OCI-LY1 (cell line): ENCODE results near the gene DDR1.

ENCODE experiments used
- CTCF ChIP-seq: fragments of 200-600 bp; sonication (generic), shearing (Covaris generic); IDR thresholded peaks from 2 replicates; pipeline ENCODE4 v1.5.1; 2017; ENCODE audit warnings: mild to moderate bottlenecking, antibody characterized with exemption, low read length, moderate library complexity, mixed read lengths
- EZH2 ChIP-seq: fragments of 200-600 bp; sonication (generic), shearing (Covaris generic); IDR thresholded peaks from 2 replicates; pipeline ENCODE4 v1.8.0; 2017; ENCODE audit warnings: borderline replicate concordance, mixed run types, mild to moderate bottlenecking, antibody characterized with exemption, low read length, moderate library complexity, mixed read lengths

DNA sequence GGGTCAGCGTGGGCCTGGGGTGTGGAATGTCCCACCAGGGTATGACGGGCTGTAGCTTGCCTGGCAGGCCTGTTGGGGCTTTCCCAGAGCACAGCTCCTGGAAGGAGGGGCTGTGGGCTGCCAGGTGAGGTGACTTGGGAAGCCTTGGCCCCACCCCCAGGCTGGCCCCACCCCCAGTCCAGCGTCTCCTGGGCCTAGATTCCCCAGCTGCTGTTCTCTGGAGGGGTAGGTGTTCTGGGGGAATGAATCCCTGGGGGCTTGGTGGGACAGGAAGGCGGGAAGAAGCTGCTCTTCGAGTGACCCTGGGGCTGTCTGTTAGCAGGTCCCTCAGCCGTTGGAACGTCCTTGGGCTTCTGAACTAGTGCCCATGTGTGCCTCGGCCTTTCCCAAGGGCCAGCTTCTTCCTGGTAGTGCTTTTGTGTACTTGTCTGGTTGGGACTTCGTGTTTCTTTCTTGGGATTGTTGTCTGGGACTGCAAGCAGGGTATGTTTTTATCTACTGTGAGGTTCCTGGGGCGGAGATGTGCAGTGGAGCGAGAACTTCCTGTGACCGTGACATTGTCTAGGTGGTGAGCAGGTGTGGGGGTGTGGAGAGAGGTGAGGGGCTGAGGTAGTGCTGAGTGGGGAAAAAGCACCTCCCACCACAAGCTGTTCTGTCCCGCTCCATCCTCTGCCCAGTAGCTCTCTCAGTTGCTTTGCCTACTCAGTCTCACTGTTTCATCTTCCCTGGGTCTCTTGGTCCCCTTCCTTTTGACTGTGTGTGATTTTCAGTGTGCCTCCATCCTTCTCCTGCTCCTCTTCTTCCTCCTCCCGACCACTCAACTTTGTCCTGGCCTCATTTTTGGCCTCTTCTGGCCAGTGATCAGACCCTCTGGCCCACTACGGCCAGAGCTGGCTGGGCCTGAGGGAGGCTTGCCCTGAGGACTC is 1.3 kb upstream of the DDR1 start:
- no peak for TF ChIP-seq CTCF
- no peak for TF ChIP-seq EZH2
